ENCODE results near the gene GNB1.

GNB1 gene

DNA sequence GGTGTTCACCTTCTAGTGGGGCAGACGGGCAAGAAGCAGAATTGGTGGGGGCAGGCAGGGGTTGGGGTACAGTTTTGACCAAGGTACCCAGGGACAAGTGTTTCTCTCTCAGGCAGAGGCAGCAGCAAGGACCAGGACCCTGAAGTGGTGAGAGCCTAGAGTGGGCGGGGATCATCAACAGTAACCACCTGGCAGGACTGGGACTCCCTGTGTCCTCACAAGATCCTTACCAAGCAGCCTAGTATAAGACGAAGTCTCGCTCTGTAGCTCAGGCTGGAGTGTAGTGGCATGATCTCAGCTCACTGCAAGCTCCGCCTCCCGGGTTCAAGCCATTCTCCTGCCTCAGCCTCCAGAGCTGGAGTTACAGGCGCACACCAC is 109.4 kb downstream of the GNB1 start:
- no peak for DNase-seq (ENCODE audit: low spot score)

- DNase-seq (ENCODE audit: low spot score): no peak
Measured at GRCh38 chr1:1780598-1781525, 110.0 kb downstream of the GNB1 start.

GRCh38 chr1:1779691-1780597 is 110.9 kb downstream of the GNB1 start:
- DNase-seq (ENCODE audit: low spot score): no peak

GRCh38 chr1:1779320-1779675 is 111.6 kb downstream of the GNB1 start:
- DNase-seq (ENCODE audit: low spot score): no peak

GRCh38 chr1:1778663-1779319 is 112.1 kb downstream of the GNB1 start:
- peak; percentile 79 for DNase-seq (ENCODE audit: low spot score)

DNA sequence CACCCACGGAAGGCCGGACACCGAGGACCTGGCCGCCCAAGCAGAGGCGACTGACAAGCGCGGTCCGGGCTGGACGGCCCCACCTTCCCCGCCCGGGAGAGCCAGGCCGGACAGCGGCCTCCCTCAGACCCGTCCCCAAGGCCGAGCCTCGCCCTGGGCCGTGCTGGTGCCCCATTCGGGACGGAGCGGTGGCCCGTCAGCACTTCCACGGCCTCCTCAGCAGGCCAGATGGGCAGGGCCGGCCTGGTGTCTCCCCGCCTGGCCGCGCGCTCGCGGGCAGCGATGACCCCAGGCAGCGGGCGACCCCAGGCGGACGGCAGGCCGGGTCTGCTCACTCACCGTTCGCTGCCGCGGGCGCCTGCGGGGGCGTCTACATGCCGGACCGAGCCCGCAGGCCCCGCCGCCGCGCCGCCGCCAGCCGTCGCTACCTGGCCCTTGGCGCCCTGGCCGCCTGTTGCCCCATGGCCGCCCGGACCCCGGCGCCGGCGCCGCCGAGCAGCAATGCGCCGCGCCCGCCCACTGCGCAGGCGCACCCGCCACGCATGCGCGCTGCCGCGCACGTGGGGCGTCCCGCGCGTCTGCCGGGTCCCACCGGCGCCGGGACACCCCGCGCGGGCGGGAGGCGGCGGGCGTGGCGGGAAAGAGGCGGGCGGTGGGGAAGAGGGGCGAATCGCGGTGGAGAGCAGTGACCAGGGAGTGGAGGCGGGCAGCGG is 112.8 kb downstream of the GNB1 start, which contains the start of gene NADK:
TSS of gene NADK (minus strand) at position 521 of the 713 bp plus-strand sequence. CDS start 13,064 bp downstream, outside the sequence.
- DNase-seq (ENCODE audit: low spot score): peak; percentile 83

GRCh38 chr1:1777583-1777899 is 113.3 kb downstream of the GNB1 start:
- no peak for DNase-seq (ENCODE audit: low spot score)

- DNase-seq (ENCODE audit: low spot score): no peak
Measured at GRCh38 chr1:1776672-1777582, 114.0 kb downstream of the GNB1 start.

DNA sequence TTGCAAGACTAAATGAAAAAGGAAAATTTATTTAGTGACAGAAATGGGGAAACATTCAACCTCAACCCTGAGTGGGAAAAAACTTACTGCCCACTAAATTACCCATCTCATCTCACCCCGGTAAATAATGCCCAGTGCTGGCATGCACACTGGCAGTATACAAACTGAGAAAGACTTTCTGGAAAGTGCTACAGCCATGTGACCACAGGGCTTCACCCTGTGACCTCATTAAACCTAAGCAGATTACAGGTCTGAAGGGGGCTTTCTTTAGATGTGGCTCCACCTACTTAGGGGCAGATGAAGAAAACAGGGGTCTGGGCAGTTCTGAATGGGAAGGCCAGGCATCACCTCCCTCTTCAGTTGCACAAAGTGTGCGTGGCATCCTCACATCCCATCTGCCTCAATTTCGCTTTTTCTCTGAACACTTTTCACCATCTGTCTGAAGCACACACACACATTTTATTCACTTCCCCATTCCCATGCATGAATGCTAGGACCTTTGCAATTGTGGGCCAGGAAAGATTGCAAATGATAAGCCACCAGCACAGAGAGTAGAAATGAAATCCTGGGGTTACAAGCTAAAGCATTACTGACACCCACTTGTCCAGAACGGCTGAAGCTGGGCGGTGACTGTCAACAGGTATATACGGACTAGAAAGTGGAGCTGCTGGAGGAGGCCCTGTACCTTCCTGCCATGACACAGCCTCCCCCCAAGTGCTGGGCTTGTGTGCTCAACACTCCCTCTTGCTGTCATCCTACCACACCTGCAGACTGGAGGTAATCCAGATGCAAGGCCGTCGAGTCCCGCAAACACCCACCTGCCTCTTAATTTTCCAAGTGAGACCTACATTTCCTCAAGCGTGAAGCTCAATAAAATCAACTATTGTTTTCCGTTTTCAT is 115.3 kb downstream of the GNB1 start:
- DNase-seq (ENCODE audit: low spot score): no peak

- DNase-seq (ENCODE audit: low spot score): no peak
Measured at GRCh38 chr1:1773874-1774273, 117.0 kb downstream of the GNB1 start.

GRCh38 chr1:1771096-1771495 is 119.8 kb downstream of the GNB1 start:
- DNase-seq (ENCODE audit: low spot score): no peak

DNA sequence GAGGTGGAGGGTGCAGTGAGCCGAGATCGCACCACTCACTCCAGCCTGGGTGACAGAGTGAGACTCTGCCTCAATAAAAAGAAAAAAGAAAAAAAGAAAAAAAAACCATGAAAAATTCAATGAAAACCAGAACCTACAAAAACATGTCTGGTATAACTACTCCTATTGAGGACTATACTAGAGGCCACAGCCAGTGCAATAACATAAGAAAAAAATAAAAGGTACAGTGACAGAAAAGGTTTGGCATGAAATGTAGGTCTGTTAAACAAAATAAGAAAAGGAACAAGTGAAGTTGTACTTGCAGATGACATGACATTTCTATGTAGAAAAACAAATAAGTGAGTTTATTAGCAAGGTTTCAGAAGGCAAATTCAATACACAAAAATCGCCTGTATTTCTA is 120.8 kb downstream of the GNB1 start:
- no peak for DNase-seq (ENCODE audit: low spot score)

GRCh38 chr1:1768249-1768992 is 122.5 kb downstream of the GNB1 start:
- DNase-seq (ENCODE audit: low spot score): no peak

DNA sequence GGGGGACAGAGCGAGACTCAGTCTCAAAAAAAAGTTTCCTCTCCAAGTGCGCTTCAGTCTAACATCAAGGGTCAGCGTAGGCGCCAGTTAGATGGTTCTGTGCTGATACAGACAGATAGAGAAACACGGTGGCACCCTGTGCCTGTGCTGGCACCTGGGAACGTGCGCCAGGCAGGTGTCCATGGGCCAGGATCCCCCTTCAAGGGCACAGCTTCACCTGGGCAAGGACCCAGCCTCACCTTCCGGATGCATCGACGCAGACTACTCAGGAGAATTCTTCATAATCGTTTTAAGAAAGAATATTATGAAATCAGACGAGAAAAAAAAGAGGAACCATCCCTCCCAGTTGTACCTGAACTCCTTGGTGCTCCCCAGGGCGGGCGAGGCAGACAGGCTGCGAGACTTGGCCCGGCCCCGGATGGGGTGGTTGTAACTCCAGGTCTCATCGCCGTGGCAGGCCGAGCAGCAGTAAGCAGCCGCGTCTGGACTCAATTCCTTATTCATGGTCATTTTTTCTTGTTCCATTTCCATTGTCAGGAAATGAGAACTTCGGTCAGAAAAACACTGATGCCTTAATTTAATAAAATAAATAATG is 125.9 kb downstream of the GNB1 start:
- no peak for DNase-seq (ENCODE audit: low spot score)

- no peak for DNase-seq (ENCODE audit: low spot score)
Measured at GRCh38 chr1:1763657-1764621, 126.9 kb downstream of the GNB1 start.

GRCh38 chr1:1761504-1762376 is 129.1 kb downstream of the GNB1 start:
- no peak for DNase-seq (ENCODE audit: low spot score)

All from HuH-7.5 (cell line).